ELF-1 (cell line): ENCODE results near the gene ABCD4.

ENCODE experiments used
- DNase-seq: peaks from one replicate; pipeline ENCODE4 v3.0.0-alpha.2; 2016; ENCODE audit warnings: low read depth, low spot score

ABCD4 gene

GRCh38 chr14:74259513-74259912, 43.2 kb downstream of the ABCD4 start:
- no peak for DNase-seq

GRCh38 chr14:74258764-74259035, 44.0 kb downstream of the ABCD4 start:
- DNase-seq, result no peak

DNA sequence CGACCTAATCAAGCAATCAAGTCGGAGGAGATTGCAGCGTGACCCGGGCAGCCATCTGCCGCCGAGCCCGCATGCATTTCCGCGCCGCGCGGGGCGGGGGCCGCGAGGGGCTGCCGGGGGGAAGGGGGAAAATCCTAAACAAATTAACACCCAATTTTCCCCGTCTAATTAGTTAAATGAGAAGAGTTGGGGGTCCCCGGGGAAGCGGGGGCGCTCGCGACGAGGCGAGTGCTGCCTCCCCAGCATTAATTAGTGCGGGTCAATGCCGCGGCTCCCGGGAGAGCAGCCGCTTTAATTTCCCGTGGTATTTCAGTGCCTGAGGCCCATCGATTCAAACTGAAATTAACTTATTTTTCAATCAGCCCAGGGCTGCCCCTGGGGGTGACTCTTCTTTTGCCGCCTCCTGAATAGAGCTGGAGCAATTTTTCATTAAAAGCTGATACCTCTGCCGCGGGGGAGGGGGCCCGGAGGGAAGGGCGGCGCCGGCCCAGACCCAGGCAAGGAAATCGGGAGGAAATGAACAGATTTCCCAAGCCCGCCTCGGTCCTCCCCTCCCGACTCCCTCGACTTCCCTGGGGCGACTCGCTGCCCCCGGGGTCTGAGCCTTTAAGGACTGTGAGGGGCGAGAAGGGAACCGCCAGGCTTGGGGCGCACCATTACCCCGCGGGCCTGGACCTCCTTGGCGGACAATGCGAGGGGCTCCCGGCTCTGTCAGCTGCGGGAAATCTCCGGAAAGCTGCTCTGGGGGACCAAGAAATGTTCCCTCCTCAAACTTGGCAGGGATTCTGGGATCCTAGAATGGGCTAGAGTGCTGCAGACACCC, 44.6 kb downstream of the ABCD4 start:
- no peak for DNase-seq

- peak; percentile 65 for DNase-seq
Measured at GRCh38 chr14:74257078-74257940, 45.4 kb downstream of the ABCD4 start.

DNA sequence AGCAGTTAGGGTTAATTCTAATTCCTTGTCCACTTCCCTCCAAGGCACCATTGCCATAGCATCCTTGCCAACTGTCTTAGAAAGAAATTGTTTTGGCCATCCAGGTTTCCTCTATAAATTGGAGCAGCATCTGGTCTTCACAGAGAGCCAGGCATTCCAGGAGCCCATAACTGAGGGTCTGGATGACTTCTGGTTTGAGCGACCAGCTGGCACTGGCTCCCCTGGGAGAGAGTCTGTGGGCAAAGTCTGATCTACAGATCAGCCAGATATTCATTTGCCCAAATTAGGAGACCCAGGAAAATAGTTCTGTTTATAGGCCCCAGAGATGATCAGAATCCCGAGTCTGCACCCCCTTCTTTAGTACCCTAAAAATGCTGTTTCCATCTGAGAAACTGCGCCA, 47.5 kb downstream of the ABCD4 start:
- DNase-seq, result no peak

DNA sequence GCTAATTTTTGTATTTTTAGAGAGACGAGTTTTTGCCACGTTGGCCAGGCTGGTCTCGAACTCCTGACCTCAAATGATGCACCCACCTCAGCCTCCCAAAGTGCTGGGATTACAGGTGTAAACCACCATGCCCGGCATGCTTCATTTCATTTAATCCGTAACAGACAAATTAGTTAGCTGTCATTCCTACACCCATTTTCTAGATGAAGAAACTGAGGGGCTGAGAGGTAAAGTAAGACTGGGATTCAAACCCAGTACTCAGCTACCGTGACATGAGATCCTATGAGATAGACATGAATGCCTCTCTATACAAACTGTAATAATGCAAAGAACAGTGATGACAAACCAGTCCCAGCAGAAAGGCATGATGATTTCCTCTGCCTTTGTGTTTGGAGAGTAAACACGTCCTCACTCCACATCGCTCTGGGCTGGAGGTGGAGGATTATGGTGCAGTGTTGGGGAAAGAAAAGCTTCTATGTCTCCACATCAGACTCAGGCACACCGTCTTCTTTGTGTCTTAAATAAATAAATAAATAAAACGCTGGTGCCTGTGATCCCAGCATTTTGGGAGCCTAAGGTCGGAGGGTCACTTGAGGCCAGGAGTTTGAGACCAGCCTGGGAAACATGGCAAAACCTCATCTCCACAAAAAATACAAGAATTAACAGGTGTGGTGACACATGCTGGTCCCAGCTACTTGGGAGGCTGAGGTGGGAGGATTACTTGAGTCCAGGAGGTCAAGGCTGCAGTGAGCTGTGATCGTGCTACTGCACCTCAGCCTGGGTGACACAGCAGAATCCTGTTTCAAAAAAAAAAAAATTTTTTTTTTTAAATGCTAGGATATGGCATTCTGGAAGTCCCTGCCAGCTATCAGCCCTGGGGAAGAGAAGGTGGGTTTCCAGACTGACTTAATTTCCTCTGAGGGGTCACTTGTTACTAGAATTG, 53.0 kb downstream of the ABCD4 start:
- DNase-seq, result no peak

DNA sequence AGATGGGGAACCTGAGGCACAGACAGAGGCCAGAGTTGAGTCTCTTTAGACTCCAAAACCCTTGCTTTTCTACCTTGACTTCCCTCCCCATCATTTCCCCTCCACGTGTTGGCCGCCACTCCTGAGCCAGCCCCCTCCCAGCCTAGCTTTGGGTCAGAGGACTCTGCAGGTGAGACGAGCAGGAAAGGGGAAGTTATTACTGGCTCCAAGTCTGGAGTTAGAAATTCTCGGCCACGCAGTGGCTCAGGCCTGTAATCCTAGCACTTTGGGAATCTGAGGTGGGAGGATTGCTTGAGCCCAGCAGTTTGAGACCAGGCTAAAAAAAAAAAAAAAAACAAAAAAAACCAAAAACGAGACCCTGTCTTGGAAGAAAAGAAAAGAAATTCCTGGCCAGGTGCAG, 54.7 kb downstream of the ABCD4 start:
- no peak for DNase-seq

- DNase-seq, result no peak
Measured at GRCh38 chr14:74246542-74246941, 56.2 kb downstream of the ABCD4 start.

DNA sequence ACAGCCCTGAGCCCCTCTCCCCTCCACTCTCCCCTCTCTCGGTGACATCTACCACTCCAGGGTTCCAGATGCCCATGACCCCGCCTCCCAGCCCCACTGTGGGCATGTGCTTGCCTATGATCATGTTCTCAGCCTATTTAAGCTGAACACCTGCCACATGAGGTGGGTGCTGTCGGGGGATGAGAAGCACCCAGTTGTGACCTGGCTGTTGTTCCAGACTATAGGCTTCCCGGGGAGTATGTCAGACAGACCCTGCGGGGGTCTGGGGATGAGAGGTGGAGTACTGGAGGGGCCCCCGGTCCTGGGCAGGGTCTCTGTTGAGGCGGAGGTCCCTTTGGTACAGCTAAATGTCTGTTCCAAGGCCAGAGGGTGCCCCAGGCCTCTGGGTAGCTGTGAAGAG, 57.4 kb downstream of the ABCD4 start:
- no peak for DNase-seq

GRCh38 chr14:74244115-74244514, 58.6 kb downstream of the ABCD4 start:
- DNase-seq, result peak; percentile 33

DNA sequence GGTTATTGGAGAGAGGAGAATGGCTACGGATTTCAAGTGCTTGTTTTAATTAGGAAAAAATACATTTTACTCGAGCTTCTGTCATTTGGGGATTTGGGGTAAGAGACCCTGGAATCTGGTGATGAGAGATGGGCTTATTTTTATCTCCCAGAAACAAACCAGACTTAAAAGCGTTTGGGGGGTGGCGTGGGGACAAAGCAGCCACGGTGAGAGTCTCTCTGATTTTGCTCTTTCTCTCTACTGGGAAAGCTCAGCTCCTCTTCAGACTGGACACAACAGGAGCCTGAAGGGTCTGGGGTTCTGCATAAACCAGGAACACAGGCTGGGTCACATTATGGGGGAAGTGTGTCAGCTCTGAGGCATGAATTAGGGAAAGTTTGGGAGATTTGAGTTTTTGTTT, 59.7 kb downstream of the ABCD4 start:
- no peak for DNase-seq

DNA sequence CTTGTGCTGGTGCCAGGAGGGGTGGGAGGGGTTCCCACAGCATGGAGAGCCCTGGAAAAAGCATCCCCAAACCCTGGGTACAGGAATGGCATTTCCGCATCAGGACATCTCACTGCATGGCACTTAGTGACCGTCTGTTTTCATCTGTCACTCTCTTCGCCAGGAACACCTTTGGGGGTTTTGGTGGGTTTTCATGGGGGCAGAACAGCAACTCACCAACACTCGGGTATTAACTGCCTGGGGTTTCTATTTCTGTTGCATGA, 60.0 kb downstream of the ABCD4 start:
- DNase-seq, result no peak

GRCh38 chr14:74242021-74242779, 60.5 kb downstream of the ABCD4 start:
- no peak for DNase-seq

GRCh38 chr14:74241652-74242017, 61.1 kb downstream of the ABCD4 start:
- no peak for DNase-seq

DNA sequence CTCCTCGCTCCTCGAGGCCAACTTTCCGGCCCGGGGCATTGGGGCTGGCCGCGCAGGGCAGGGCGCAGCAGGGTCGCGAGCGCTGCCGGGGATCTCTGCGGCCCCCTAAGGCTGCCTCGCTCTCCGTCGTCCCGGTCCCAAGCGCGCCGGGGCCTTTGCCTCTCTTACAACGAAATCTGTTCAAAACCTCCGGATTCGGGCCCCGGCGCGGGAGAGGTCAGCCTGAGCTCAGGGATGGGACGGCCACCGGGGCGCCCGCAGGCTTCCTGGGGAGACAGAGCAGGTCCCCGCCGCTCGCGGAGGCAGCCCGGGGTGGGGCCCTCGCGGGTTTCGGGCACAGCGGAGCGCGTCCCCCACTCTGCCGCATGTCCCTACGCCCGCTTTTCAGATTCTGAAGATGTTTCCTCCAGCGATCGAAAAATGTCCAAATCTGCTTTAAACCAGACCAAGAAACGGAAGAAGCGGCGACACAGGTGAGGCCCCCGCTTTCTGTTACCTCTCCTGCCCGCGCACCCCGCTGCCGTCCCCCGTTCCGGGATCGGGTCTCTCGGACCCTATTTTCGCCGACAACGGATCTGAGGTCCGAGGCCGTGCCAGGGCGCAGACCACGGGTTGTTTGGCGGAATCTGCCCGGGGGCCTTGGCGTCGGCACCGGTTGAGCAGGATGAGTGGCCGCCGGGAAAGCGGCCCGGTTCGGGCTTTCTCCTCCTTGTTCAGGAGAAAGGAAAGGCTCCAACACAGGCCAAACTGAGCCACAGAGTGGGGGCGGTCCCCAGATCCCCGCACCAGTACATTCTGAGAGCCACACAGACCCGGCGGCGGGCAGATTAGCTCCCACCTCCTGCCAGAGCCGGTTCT, 61.7 kb downstream of the ABCD4 start:
- peak; percentile 85 for DNase-seq

DNA sequence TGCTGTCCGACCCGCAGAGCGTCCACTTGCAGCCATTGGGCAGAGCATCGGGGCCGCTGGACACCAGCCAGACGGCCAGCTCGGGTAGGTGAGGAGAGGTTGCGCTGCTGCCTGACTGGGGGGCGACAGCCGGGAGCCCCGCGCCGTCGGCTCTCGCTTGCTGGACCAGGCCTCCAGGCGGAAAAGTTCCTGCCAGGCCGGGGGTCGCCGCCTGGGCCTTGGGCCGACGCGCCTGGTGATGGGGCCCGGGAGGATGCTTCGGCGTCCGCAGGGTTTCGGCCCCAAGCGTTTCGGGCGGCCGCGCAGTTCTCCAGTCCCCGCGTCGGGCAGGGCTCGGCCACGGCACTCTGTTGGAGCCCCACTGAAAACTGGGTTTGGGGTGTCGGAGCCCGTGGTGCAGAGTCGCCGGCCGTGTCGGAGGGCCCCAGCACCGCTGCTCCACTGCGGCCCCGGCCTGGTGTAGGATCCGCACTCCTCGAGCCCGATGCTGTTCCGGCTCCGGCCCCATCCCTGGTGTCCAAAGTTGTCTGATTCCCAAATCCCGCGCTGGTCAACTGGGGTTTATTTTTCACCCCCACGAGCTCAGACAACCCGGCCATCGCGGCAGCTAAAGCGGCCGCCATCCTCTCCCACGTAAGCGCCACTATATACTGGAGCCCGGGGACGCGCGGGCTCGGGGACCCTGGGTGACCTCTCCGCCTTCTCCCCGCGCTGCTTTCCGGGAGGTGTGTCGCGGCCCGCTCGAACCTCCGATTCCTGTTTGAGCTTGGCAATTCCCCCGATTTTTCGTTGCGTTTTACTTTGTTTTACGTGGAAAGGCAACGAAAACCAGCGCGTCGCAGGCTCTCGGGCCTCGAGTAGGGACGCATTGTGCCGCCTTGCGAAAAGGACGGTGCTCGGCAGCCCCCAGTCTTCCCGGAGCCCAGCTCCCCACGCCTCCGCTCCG, 62.6 kb downstream of the ABCD4 start:
- peak; percentile 53 for DNase-seq

GRCh38 chr14:74238974-74239847, 63.5 kb downstream of the ABCD4 start, which contains the start of gene VSX2:
TSS of gene VSX2 (plus strand) at chr14:74239449. CDS start at chr14:74239562, 113 bp downstream.
- DNase-seq, result peak; percentile 65

DNA sequence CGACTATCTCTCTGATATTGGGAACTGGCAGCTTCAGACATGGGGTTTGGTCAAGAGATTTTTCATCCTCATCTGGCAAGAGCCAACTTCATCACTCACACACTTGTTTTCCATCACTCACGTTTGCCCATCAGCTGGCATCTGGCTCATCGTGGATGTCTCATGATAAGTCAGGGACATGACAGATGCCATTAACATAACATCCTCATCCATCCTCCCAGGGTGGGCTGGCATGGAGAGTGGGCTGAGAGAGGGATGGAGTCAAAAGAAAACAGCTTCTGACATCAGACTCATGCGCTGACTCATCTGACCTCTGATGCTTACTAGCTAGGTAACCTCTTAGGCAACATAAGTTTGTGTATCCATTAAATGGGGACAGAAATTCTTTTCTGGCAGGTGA, 65.3 kb downstream of the ABCD4 start:
- no peak for DNase-seq
